Stimulated activated CD8-positive, alpha-beta memory T cell treated with anti-CD3 and anti-CD28 coated beads, Interleukin-4, amount 100 ng/mL, for 1 hour (primary cell): Measurements from ENCODE around the gene ELOVL1.
"Not testable (repeated sequence)": the region's sequence is repeated elsewhere in the genome, so short reads cannot be mapped to it uniquely, and the experiment has no call there.

Experiments
- DNase-seq, 2 donors: peaks; one replicate each; pipeline ENCODE4 v3.0.0-alpha.2; 2020; ENCODE audit warnings: low read depth in 2 of 2, low spot score in 1 of 2

ELOVL1 gene

GRCh38 chr1:43367904-43368645, at the start of gene ELOVL1:
Gene ELOVL1 (minus strand): TSS chr1:43368011. CDS start chr1:43365609, 2,402 bp downstream.
- DNase-seq = peak; percentile 68 to 77

GRCh38 chr1:43415901-43416300, 48.1 kb upstream of the ELOVL1 start:
- DNase-seq = no peak

- DNase-seq = peak; percentile 26 to 37
Measured at GRCh38 chr1:43414634-43415223, 46.9 kb upstream of the ELOVL1 start.

- DNase-seq = not testable (repeated sequence)
Measured at GRCh38 chr1:43413426-43413825, 45.6 kb upstream of the ELOVL1 start.

- no peak for DNase-seq
Measured at GRCh38 chr1:43410571-43410970, 42.8 kb upstream of the ELOVL1 start.

GRCh38 chr1:43405876-43406234, 38.0 kb upstream of the ELOVL1 start:
- no peak for DNase-seq

GRCh38 chr1:43405219-43405875, 37.5 kb upstream of the ELOVL1 start:
- no peak for DNase-seq

- no peak for DNase-seq
Measured at GRCh38 chr1:43404353-43404752, 36.5 kb upstream of the ELOVL1 start.

- no peak for DNase-seq
Measured at GRCh38 chr1:43402089-43402865, 34.5 kb upstream of the ELOVL1 start.

GRCh38 chr1:43400441-43400840, 32.6 kb upstream of the ELOVL1 start:
- DNase-seq = not testable (repeated sequence)

GRCh38 chr1:43398227-43398626, 30.4 kb upstream of the ELOVL1 start:
- no peak for DNase-seq

GRCh38 chr1:43396059-43396458, 28.2 kb upstream of the ELOVL1 start:
- DNase-seq = no peak

- DNase-seq = no peak
Measured at GRCh38 chr1:43395523-43395922, 27.7 kb upstream of the ELOVL1 start.

GRCh38 chr1:43392702-43393101, 24.9 kb upstream of the ELOVL1 start:
- DNase-seq = no peak

GRCh38 chr1:43389326-43390313, 21.8 kb upstream of the ELOVL1 start, which contains the start of the genes MED8 and SZT2:
Gene MED8 (minus strand): TSS chr1:43389800. CDS start chr1:43389764, 36 bp downstream.
Gene SZT2 (plus strand): TSS chr1:43389899. CDS start chr1:43389969, 70 bp downstream.
- peak; percentile 85 to 86 for DNase-seq

- no peak for DNase-seq
Measured at GRCh38 chr1:43388613-43389012, 20.8 kb upstream of the ELOVL1 start.

GRCh38 chr1:43387976-43388599, 20.3 kb upstream of the ELOVL1 start:
- DNase-seq = no peak

GRCh38 chr1:43386676-43387075, 18.9 kb upstream of the ELOVL1 start:
- DNase-seq = no peak

- no peak for DNase-seq
Measured at GRCh38 chr1:43383449-43383848, 15.6 kb upstream of the ELOVL1 start.
